Endothelial cell of umbilical vein (primary cell): ENCODE measurements around the gene MTFMT. TPM values are rescaled to one million over a fixed set of nuclear protein-coding genes. Genes with fewer than 3 reads are reported as not detected.

Source experiments
- BruUV-seq: library from RNA; stranded (reverse); fragments of 400-500 nt; replicated peaks from 2 replicates; lab custom pipeline; 2021; lab: Mats Ljungman, UMichigan
- CTCF ChIA-PET: fragments of 300-600, 350-600 bp; sonication (Branson Sonifier 250); formaldehyde crosslinking; loops from one replicate; lab custom pipeline; 2021; ENCODE audit warnings: antibody characterized with exemption, inconsistent platforms; lab: Charles Lee
- POLR2A ChIA-PET: fragments of 300-600, 350-600 bp; sonication (Branson Sonifier 250); formaldehyde crosslinking; loops from one replicate; lab custom pipeline; 2021; ENCODE audit warnings: antibody characterized with exemption, inconsistent platforms; lab: Charles Lee
- DNase-seq: peaks from one replicate; pipeline ENCODE4 v3.0.0-alpha.2; 2011; ENCODE audit warnings: low read depth, low spot score
- FAIRE-seq: peaks from 2 replicates; lab custom pipeline; 2011; peaks lifted over from hg19 to GRCh38; lab: Jason Lieb, UNC
- H2AFZ ChIP-seq: 2 replicates; pipeline ENCODE4 v1.6.0; 2012; ENCODE audit warnings: low read depth, low read length, control low read depth, inconsistent platforms
- H3K27ac ChIP-seq: 2 replicates; pipeline ENCODE4 v1.5.1; 2011; ENCODE audit warnings: low read depth, mild to moderate bottlenecking, control low read depth, low read length, moderate library complexity; ENCODE audit not compliant: insufficient read depth
- H3K27me3 ChIP-seq, 2 experiments: 2 replicates each; pipeline versions ENCODE4 v1.6.0 to v1.6.1; 2011; ENCODE audit warnings: low read length in 2 of 2, mixed read lengths in 1 of 2; ENCODE audit not compliant: control insufficient read depth in 2 of 2, insufficient read depth in 2 of 2
- H3K36me3 ChIP-seq, 2 experiments: 2 replicates in 1 of 2; 3 replicates in 1 of 2; pipeline ENCODE4 v1.5.1; 2011; ENCODE audit warnings: low read length in 2 of 2, mild to moderate bottlenecking in 1 of 2, moderate library complexity in 1 of 2; ENCODE audit not compliant: control insufficient read depth in 2 of 2, insufficient read depth in 2 of 2; ENCODE audit errors: extremely low read depth in 1 of 2
- H3K4me1 ChIP-seq: 3 replicates; pipeline ENCODE4 v1.5.1; 2011; ENCODE audit warnings: mild to moderate bottlenecking, low read length; ENCODE audit not compliant: control insufficient read depth, insufficient read depth; ENCODE audit errors: extremely low read depth
- H3K4me2 ChIP-seq: 2 replicates; pipeline ENCODE4 v1.6.1; 2011; ENCODE audit warnings: low read length, control low read depth, mixed read lengths; ENCODE audit not compliant: insufficient read depth
- H3K4me3 ChIP-seq, 3 experiments: fragments of 200-600 bp in 1 of 3; sonication (generic), shearing (Covaris generic) in 1 of 3; replicated peaks in 1 of 3; 2 replicates each; pipeline ENCODE4 v1.5.1; 2011 to 2016; ENCODE audit warnings: control low read depth in 3 of 3, low read length in 3 of 3, mild to moderate bottlenecking in 2 of 3, inconsistent platforms in 1 of 3, low read depth in 1 of 3, moderate library complexity in 1 of 3; ENCODE audit not compliant: insufficient read depth in 1 of 3
- H3K79me2 ChIP-seq: 2 replicates; pipeline ENCODE4 v1.6.0; 2012; ENCODE audit warnings: low read length, inconsistent platforms; ENCODE audit not compliant: control insufficient read depth, insufficient read depth
- H3K9ac ChIP-seq: replicated peaks from 2 replicates; pipeline ENCODE3; 2011; ENCODE audit warnings: low read length, control low read depth; ENCODE audit not compliant: insufficient read depth; ENCODE audit errors: extremely low read depth
- H3K9me1 ChIP-seq: replicated peaks from 3 replicates; pipeline ENCODE4 v1.6.0; 2011; ENCODE audit warnings: mild to moderate bottlenecking, low read length; ENCODE audit not compliant: control insufficient read depth, insufficient read depth; ENCODE audit errors: extremely low read depth
- H3K9me3 ChIP-seq: replicated peaks from 2 replicates; pipeline ENCODE4 v1.5.1; 2012; ENCODE audit warnings: low read length, inconsistent platforms; ENCODE audit not compliant: control insufficient read depth, insufficient read depth
- H4K20me1 ChIP-seq: replicated peaks from 2 replicates; pipeline ENCODE3; 2011; ENCODE audit warnings: mild to moderate bottlenecking, low read length; ENCODE audit not compliant: control insufficient read depth, insufficient read depth; ENCODE audit errors: extremely low read depth
- CTCF ChIP-seq, 2 donors: IDR thresholded peaks; 1 replicate in 1 of 2; 2 replicates in 1 of 2; pipeline ENCODE4 v1.5.1; 2011; ENCODE audit warnings: low read length in 2 of 2, mild to moderate bottlenecking in 2 of 2, moderate library complexity in 2 of 2, control low read depth in 1 of 2, inconsistent platforms in 1 of 2, low read depth in 1 of 2; ENCODE audit not compliant: insufficient read depth in 1 of 2; ENCODE audit errors: extremely low read depth in 1 of 2
- EZH2 ChIP-seq: IDR thresholded peaks from 2 replicates; pipeline ENCODE4 v1.6.1; 2012; ENCODE audit warnings: borderline replicate concordance, low read depth, mild to moderate bottlenecking, moderate library complexity, low read length, inconsistent platforms; ENCODE audit not compliant: severe bottlenecking
- FOS ChIP-seq: IDR thresholded peaks from 2 replicates; pipeline ENCODE4 v1.6.1; 2011; ENCODE audit warnings: mild to moderate bottlenecking, low read length, moderate library complexity, borderline replicate concordance; ENCODE audit not compliant: insufficient read depth
- GATA2 ChIP-seq: IDR thresholded peaks from 2 replicates; pipeline ENCODE4 v1.7.0; 2011; ENCODE audit warnings: low read depth, mild to moderate bottlenecking, moderate library complexity, mixed read lengths, low read length; ENCODE audit not compliant: insufficient read length, insufficient read depth
- JUN ChIP-seq: IDR thresholded peaks from 2 replicates; pipeline ENCODE4 v1.6.1; 2011; ENCODE audit warnings: borderline replicate concordance, low read depth; ENCODE audit not compliant: insufficient read length, insufficient read depth
- MAX ChIP-seq: IDR thresholded peaks from 2 replicates; pipeline ENCODE4 v1.6.1; 2011; ENCODE audit not compliant: insufficient read depth, insufficient read length
- MYC ChIP-seq: IDR thresholded peaks from one replicate; pipeline ENCODE4 v1.6.1; 2011; ENCODE audit warnings: mild to moderate bottlenecking, low read depth, low read length
- POLR2A ChIP-seq: IDR thresholded peaks from 2 replicates; pipeline ENCODE4 v1.6.1; 2012; ENCODE audit warnings: low read depth, mild to moderate bottlenecking, control low read depth, low read length
- POLR2AphosphoS5 ChIP-seq: IDR thresholded peaks from 2 replicates; pipeline ENCODE4 v1.6.1; 2012; ENCODE audit warnings: low read depth, mild to moderate bottlenecking, control low read depth, low read length, moderate library complexity; ENCODE audit not compliant: insufficient read depth
- dilution Hi-C: fragments of 300-500 bp; cut with MboI; formaldehyde crosslinking; loops from one replicate; pipeline ENCODE4 v1.15.0; 2019; ENCODE audit warnings: low sequenced_read_pairs; ENCODE audit not compliant: extremely low pct_ligation_motif_present
- intact Hi-C: fragments of 100-400 bp; cut with micrococcal nuclease; formaldehyde crosslinking; loops from one replicate; pipeline ENCODE4 v1.10.0; 2022
- polyA plus RNA-seq, 4 experiments: library from polyadenylated mRNA; depleted of rRNA in 3 of 4; stranded (reverse) in 3 of 4; unstranded in 1 of 4; fragments of >200 nt; gene quantifications; 2 replicates each; pipeline versions ENCODE4 v1.2.1 to v1.2.3, GENCODE V29; 2011 to 2012; ENCODE audit warnings: missing spikeins in 1 of 4
- total RNA-seq: library from RNA; stranded (reverse); gene quantifications from 2 replicates; pipeline ENCODE4 v1.2.3, GENCODE V29; 2021

The MTFMT gene
- total and polyA plus RNA-seq, 2 donors (not counting 3 experiments of a cell fraction or from before 2014, with no cell fraction given): 7.5 to 20.4 TPM

DNA sequence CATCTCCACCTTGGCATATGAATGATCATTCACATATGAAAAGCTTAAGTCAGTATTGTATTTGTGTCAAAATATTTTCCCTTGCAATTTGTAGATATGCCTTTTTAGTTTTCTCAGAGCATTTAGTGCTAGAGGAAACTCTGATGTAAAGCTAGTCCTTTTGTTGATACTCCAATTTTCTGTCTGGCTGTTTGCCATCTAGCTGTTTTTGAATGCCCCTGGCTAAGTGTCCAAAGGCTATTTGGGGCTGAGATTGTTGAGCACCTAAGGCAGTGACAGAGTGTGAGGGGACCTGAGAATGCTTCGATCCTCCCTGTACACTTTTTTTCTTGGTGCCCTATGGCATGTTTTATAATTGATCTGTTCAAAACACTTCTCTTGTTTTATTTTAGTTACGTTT lies 18.8 kb upstream of the MTFMT start:
- POLR2A ChIA-PET: interaction anchor here (0.7 kb wide), 1 partner anchor 546 kb away, joined by 5 read pairs; no protein-coding TSS in a partner anchor
- TF ChIP-seq POLR2A (no peak), CTCF (IDR thresholded peaks at IDR 0.05; ENCODE audit: extremely low read depth in 1 of 2, insufficient read depth in 1 of 2, low read depth in 1 of 2, low read length in 2 of 2) (no peak), FOS (no peak), JUN (no peak), EZH2 (no peak), POLR2AphosphoS5 (no peak), MYC (no peak), MAX (no peak), GATA2 (no peak)
- H3K79me2 ChIP-seq: no peaks in the 10 kb centered on the region
- no peaks in the 10 kb centered on the region for H3K36me3 ChIP-seq
- H2AFZ ChIP-seq: no peak overlapping the region
- DNase-seq: no peak
- no peaks in the 10 kb centered on the region for H3K9me3 ChIP-seq
- no peaks in the 10 kb centered on the region for H3K9me1 ChIP-seq
- no peaks in the 10 kb centered on the region for H4K20me1 ChIP-seq
- CTCF ChIA-PET: interaction anchor here (0.7 to 0.9 kb wide), 4 partner anchors 8 to 309 kb away, joined by 3 to 6 read pairs (median 3); no protein-coding TSS in a partner anchor
- no peaks in the 10 kb centered on the region for H3K27me3 ChIP-seq
- no TSS peak for BruUV-seq
- intact Hi-C loops: loop anchor here (2.0 kb wide), 1 partner anchor 15 kb away; no protein-coding TSS in a partner anchor
- no peak overlapping the region for H3K27ac ChIP-seq
- peaks cover 11% of the 10 kb centered on the region for H3K4me1 ChIP-seq
- H3K4me3 ChIP-seq: no peak overlapping the region
- dilution Hi-C loops: no loop called here
- no peak overlapping the region for H3K4me2 ChIP-seq
- H3K9ac ChIP-seq: no peak overlapping the region
- no peak for FAIRE-seq
